ENCODE measurements around the gene NEUROD2. TPM values are rescaled to one million over a fixed set of nuclear protein-coding genes. Genes with fewer than 3 reads are reported as not detected.

Gene NEUROD2
- total RNA-seq, 2 donors from 2014 or later: not detected

DNA sequence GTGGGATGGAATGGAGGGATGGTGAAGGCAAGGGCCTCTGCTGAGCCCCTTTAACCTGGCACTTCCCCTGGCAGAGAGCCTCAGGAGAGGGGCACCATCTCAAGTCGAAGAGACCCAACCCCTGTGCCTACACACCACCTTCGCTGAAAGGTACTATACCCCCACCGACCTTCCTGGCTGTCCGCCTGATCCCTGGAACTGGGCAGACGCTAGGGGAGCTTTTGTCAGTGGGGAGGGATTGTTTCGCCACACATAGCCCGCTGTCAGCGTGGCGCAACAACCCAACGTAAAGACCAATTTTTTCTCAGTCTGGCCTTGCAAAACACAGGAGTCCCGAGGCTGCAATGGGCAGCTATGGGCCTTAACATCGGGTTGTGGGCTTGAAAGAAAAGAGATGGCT is 22.2 kb upstream of the NEUROD2 start:
- Mint-ChIP-seq H3K4me3 (no peak overlapping the region), H3K36me3 (ENCODE audit: low read depth) (no peaks in the 10 kb centered on the region), H3K9me3 (no peaks in the 10 kb centered on the region), H3K27me3 (ENCODE audit: insufficient read depth) (peaks cover 37% of the 10 kb centered on the region), H3K4me1 (peaks cover 26% of the 10 kb centered on the region), H3K27ac (no peak overlapping the region)
- Histone ChIP-seq H3K4me3 (ENCODE audit: low read length) (no peak overlapping the region), H3K9ac (ENCODE audit: extremely low read depth, low read length, poor library complexity, severe bottlenecking) (no peak overlapping the region), H3K27ac (ENCODE audit: low read depth, low read length) (no peak overlapping the region), H3K9me3 (ENCODE audit: control insufficient read depth, low read length) (no peaks in the 10 kb centered on the region), H3K4me1 (ENCODE audit: control insufficient read depth, insufficient read depth, low read length) (peaks cover 10% of the 10 kb centered on the region), H3K27me3 (ENCODE audit: control insufficient read depth, insufficient read depth, low read length, poor library complexity, severe bottlenecking) (peaks cover 36% of the 10 kb centered on the region), H3K36me3 (ENCODE audit: control insufficient read depth, insufficient read depth, low read length) (no peaks in the 10 kb centered on the region)
- TF ChIP-seq, protein P1, sequence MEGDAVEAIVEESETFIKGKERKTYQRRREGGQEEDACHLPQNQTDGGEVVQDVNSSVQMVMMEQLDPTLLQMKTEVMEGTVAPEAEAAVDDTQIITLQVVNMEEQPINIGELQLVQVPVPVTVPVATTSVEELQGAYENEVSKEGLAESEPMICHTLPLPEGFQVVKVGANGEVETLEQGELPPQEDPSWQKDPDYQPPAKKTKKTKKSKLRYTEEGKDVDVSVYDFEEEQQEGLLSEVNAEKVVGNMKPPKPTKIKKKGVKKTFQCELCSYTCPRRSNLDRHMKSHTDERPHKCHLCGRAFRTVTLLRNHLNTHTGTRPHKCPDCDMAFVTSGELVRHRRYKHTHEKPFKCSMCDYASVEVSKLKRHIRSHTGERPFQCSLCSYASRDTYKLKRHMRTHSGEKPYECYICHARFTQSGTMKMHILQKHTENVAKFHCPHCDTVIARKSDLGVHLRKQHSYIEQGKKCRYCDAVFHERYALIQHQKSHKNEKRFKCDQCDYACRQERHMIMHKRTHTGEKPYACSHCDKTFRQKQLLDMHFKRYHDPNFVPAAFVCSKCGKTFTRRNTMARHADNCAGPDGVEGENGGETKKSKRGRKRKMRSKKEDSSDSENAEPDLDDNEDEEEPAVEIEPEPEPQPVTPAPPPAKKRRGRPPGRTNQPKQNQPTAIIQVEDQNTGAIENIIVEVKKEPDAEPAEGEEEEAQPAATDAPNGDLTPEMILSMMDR (conservative IDR thresholded peaks at IDR 0.05): no peak
- DNase-seq: no peak
- WGBS, 2 experiments (ENCODE audit: insufficient coverage in 1 of 2, insufficient read length in 1 of 2): 89 to 91% methylated on average over 12 of the region's 12 CpGs

DNA sequence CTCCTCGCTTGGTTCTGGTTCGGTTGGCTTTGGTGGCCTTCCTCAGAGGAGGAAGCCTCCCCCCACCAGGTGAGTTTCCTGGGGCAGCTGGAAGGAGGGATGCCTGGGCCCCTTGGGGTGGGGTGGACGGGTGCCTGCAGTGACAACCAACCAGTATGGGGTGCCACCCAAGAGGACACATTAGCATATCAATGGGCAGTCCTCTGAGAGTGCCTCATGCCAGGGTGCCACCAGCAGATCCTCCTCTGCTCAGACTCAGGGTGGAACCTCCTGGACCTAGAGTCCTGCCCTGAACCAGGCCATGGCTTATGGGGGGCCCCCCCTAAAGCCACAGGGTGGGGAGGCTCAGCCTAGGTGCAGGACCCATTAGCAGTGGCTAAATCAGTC is 21.8 kb upstream of the NEUROD2 start:
- no peak for DNase-seq
- no peaks in the 10 kb centered on the region for H3K36me3 ChIP-seq (ENCODE audit: control insufficient read depth, insufficient read depth, low read length)
- H3K9me3 Mint-ChIP-seq: no peaks in the 10 kb centered on the region
- H3K4me1 Mint-ChIP-seq: peaks cover 26% of the 10 kb centered on the region
- no peaks in the 10 kb centered on the region for H3K36me3 Mint-ChIP-seq (ENCODE audit: low read depth)
- H3K4me3 ChIP-seq (ENCODE audit: low read length): no peak overlapping the region
- H3K4me1 ChIP-seq (ENCODE audit: control insufficient read depth, insufficient read depth, low read length): peaks cover 10% of the 10 kb centered on the region
- peaks cover 41% of the 10 kb centered on the region for H3K27me3 Mint-ChIP-seq (ENCODE audit: insufficient read depth)
- 75 to 85% methylated on average over 1 to 3 of the region's 3 CpGs for WGBS, 2 experiments (ENCODE audit: insufficient coverage in 1 of 2, insufficient read length in 1 of 2)
- H3K27ac Mint-ChIP-seq: no peak overlapping the region
- no peak overlapping the region for H3K27ac ChIP-seq (ENCODE audit: low read depth, low read length)
- peaks cover 40% of the 10 kb centered on the region for H3K27me3 ChIP-seq (ENCODE audit: control insufficient read depth, insufficient read depth, low read length, poor library complexity, severe bottlenecking)
- H3K9me3 ChIP-seq (ENCODE audit: control insufficient read depth, low read length): no peaks in the 10 kb centered on the region
- TF ChIP-seq, protein P1 (conservative IDR thresholded peaks at IDR 0.05): no peak
- no peak overlapping the region for H3K4me3 Mint-ChIP-seq
- no peak overlapping the region for H3K9ac ChIP-seq (ENCODE audit: extremely low read depth, low read length, poor library complexity, severe bottlenecking)

GRCh38 chr17:39628655-39629493 is 21.2 kb upstream of the NEUROD2 start:
- H3K9me3 ChIP-seq (ENCODE audit: control insufficient read depth, low read length): no peaks in the 10 kb centered on the region
- H3K27ac Mint-ChIP-seq: no peak overlapping the region
- H3K4me1 Mint-ChIP-seq: peaks cover 26% of the 10 kb centered on the region
- no peak overlapping the region for H3K27ac ChIP-seq (ENCODE audit: low read depth, low read length)
- no peak overlapping the region for H3K4me3 Mint-ChIP-seq
- TF ChIP-seq, protein P1 (conservative IDR thresholded peaks at IDR 0.05): no peak
- no peaks in the 10 kb centered on the region for H3K36me3 Mint-ChIP-seq (ENCODE audit: low read depth)
- no peak overlapping the region for H3K4me3 ChIP-seq (ENCODE audit: low read length)
- peak; percentile 58 for DNase-seq
- H3K9me3 Mint-ChIP-seq: no peaks in the 10 kb centered on the region
- H3K27me3 ChIP-seq (ENCODE audit: control insufficient read depth, insufficient read depth, low read length, poor library complexity, severe bottlenecking): peaks cover 43% of the 10 kb centered on the region
- peaks cover 10% of the 10 kb centered on the region for H3K4me1 ChIP-seq (ENCODE audit: control insufficient read depth, insufficient read depth, low read length)
- H3K27me3 Mint-ChIP-seq (ENCODE audit: insufficient read depth): peaks cover 45% of the 10 kb centered on the region
- WGBS, 2 experiments (ENCODE audit: insufficient coverage in 1 of 2, insufficient read length in 1 of 2): 69 to 72% methylated on average over 2 to 10 of the region's 10 CpGs
- H3K9ac ChIP-seq (ENCODE audit: extremely low read depth, low read length, poor library complexity, severe bottlenecking): no peak overlapping the region
- H3K36me3 ChIP-seq (ENCODE audit: control insufficient read depth, insufficient read depth, low read length): no peaks in the 10 kb centered on the region

All from endodermal cell (in vitro differentiated cells).